Peyer's patch (tissue), 4 donors: ENCODE measurements around the gene AOAH.

Source experiments
- POLR2A ChIP-seq, 2 donors: fragments of 450-650 bp; IDR thresholded peaks; one replicate each; pipeline ENCODE4 v1.5.1; 2017; ENCODE audit warnings: antibody characterized with exemption in 2 of 2, mild to moderate bottlenecking in 2 of 2, moderate library complexity in 2 of 2
- TF ChIP-seq, protein P1 (sequence below), 6 experiments: fragments of 450-650 bp in 4 of 6; fragments of 200-600 bp in 2 of 6; sonication (generic) in 1 of 6; IDR thresholded peaks; one replicate each; pipeline ENCODE4 v1.5.1; 2017 to 2019; ENCODE audit warnings: antibody characterized with exemption in 6 of 6, mild to moderate bottlenecking in 3 of 6, moderate library complexity in 1 of 6

DNA sequence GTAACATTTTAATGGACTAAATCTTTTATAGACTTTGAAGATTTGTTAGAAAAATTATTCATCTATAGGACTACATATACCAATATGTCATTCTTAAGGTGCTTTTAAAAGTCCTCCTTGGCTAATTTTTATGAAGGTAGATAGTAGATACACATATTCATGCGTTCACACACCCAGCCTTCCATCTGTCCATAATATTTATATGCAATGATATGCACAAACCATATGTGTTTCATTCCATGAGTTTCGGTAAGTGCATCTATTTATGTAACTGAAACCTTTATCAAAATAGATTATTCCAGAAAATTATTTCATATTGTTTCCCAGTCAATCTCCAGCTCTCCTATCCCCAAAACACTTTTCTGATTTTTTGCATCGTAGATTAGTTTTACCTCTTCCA lies 233.0 kb downstream of the AOAH start:
- TF ChIP-seq, protein P1, sequence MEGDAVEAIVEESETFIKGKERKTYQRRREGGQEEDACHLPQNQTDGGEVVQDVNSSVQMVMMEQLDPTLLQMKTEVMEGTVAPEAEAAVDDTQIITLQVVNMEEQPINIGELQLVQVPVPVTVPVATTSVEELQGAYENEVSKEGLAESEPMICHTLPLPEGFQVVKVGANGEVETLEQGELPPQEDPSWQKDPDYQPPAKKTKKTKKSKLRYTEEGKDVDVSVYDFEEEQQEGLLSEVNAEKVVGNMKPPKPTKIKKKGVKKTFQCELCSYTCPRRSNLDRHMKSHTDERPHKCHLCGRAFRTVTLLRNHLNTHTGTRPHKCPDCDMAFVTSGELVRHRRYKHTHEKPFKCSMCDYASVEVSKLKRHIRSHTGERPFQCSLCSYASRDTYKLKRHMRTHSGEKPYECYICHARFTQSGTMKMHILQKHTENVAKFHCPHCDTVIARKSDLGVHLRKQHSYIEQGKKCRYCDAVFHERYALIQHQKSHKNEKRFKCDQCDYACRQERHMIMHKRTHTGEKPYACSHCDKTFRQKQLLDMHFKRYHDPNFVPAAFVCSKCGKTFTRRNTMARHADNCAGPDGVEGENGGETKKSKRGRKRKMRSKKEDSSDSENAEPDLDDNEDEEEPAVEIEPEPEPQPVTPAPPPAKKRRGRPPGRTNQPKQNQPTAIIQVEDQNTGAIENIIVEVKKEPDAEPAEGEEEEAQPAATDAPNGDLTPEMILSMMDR (IDR thresholded peaks at IDR 0.05), result no peak
- no peak for TF ChIP-seq POLR2A (IDR thresholded peaks at IDR 0.05)
